Measurements from ENCODE around the gene PNPO. TPM values are rescaled to one million over a fixed set of nuclear protein-coding genes. Genes with fewer than 3 reads are reported as not detected.

Gene PNPO
- total and polyA plus RNA-seq, 2 of the 8 experiments (the other 6 are each of a cell fraction or from before 2014, with no cell fraction given): 7.0 to 8.1 TPM

DNA sequence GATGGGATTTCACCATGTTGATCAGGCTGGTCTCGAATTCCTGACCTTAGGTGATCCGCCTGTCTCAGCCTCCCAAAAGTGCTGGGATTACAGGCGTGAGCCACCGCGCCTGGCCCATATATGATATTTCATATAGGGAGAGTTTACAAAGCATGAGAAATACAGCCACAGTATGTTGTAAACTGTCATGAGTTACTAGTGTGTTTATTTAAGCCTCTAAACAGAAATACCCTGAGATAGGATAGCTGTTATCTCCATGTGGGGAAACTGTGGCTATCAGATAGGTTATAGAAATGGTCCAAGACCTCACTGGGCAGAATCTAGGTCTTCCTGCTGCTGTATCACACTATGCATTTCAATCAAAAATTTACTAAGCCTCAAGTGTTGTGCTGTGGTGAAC, 27.5 kb downstream of the PNPO start:
- no peak overlapping the region for H2AK5ac ChIP-seq (ENCODE audit: low read depth, low read length)
- no peak overlapping the region for H3K27ac ChIP-seq (ENCODE audit: low read depth, low read length)
- H2BK12ac ChIP-seq (ENCODE audit: low read depth, low read length): no peak overlapping the region
- H3K23me2 ChIP-seq (ENCODE audit: low read depth, low read length): peaks cover 4% of the 10 kb centered on the region
- TF ChIP-seq SRF (IDR thresholded peaks at IDR 0.05; ENCODE audit: low read depth, low read length) (no peak), CEBPB (IDR thresholded peaks at IDR 0.05; ENCODE audit: low read depth, low read length) (no peak), RBBP5 (IDR thresholded peaks at IDR 0.05; ENCODE audit: borderline replicate concordance, low read depth, low read length) (no peak), BACH1 (IDR thresholded peaks at IDR 0.05; ENCODE audit: low read length) (no peak), SIRT6 (IDR thresholded peaks at IDR 0.05; ENCODE audit: low read length) (no peak)
- TF ChIP-seq, protein P1, sequence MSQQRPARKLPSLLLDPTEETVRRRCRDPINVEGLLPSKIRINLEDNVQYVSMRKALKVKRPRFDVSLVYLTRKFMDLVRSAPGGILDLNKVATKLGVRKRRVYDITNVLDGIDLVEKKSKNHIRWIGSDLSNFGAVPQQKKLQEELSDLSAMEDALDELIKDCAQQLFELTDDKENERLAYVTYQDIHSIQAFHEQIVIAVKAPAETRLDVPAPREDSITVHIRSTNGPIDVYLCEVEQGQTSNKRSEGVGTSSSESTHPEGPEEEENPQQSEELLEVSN (IDR thresholded peaks at IDR 0.05): no peak
- TF ChIP-seq, protein P2, sequence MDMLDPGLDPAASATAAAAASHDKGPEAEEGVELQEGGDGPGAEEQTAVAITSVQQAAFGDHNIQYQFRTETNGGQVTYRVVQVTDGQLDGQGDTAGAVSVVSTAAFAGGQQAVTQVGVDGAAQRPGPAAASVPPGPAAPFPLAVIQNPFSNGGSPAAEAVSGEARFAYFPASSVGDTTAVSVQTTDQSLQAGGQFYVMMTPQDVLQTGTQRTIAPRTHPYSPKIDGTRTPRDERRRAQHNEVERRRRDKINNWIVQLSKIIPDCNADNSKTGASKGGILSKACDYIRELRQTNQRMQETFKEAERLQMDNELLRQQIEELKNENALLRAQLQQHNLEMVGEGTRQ (IDR thresholded peaks at IDR 0.05; ENCODE audit: low read length): no peak
- peaks cover 0 to 12% of the 10 kb centered on the region in 2 experiments; a peak in 1 of 4 replicates for H3K79me2 ChIP-seq (ENCODE audit: control insufficient read depth in 1 of 2, insufficient read depth in 2 of 2, low read length in 2 of 2)
- no peak for FAIRE-seq
- peaks cover 0 to 6% (median 3%) of the 10 kb centered on the region in 4 experiments; a peak in 6 of 7 replicates for H3K4me1 ChIP-seq (replicated peaks in 1 of 4; ENCODE audit: control insufficient read depth in 3 of 4, insufficient read depth in 4 of 4, low read length in 3 of 4)
- no peaks in the 10 kb centered on the region for H3K79me1 ChIP-seq (ENCODE audit: low read depth, low read length)
- no peak overlapping the region for H2BK15ac ChIP-seq (ENCODE audit: low read length)
- H4K20me1 ChIP-seq (replicated peaks in 1 of 2; ENCODE audit: control insufficient read depth in 1 of 2, insufficient read depth in 2 of 2, low read length in 2 of 2): no peaks in the 10 kb centered on the region
- no peak for DNase-seq (ENCODE audit: low read depth in 1 of 2, low spot score in 2 of 2)
- H4K91ac ChIP-seq (replicated peaks; ENCODE audit: insufficient read length, low read length): no peak overlapping the region
- no peak overlapping the region for H3K4me3 ChIP-seq (ENCODE audit: extremely low read depth in 1 of 4, insufficient read depth in 2 of 4, low read depth in 3 of 4, low read length in 4 of 4)
- H4K8ac ChIP-seq (ENCODE audit: extremely low read depth, insufficient read depth, low read length): no peak overlapping the region
- H2AFZ ChIP-seq (ENCODE audit: low read length): no peak overlapping the region
- no peaks in the 10 kb centered on the region for H3K9me3 ChIP-seq (ENCODE audit: insufficient read depth in 2 of 2, low read depth in 1 of 2, low read length in 1 of 2)
- 99% methylated on average over 5 of the region's 5 CpGs; no CpG with 5 or more reads in 1 of the 2 experiments for WGBS, 2 experiments (ENCODE audit: extremely low coverage in 1 of 2, insufficient coverage in 1 of 2, insufficient read length in 1 of 2, insufficient replicate concordance in 2 of 2, low coverage in 1 of 2, low lambda C conversion rate in 2 of 2, missing lambda C conversion rate in 1 of 2)
- peaks cover 0 to 4% (median 3%) of the 10 kb centered on the region in 4 experiments; a peak in 3 of 8 replicates for H3K36me3 ChIP-seq (ENCODE audit: control insufficient read depth in 2 of 4, insufficient read depth in 4 of 4, low read length in 3 of 4)
- H3K23ac ChIP-seq (ENCODE audit: insufficient read length): no peak overlapping the region
- H3K14ac ChIP-seq (ENCODE audit: insufficient read length): no peak overlapping the region
- H3K4me2 ChIP-seq (ENCODE audit: insufficient read depth in 1 of 2, low read depth in 2 of 2, low read length in 2 of 2): no peak overlapping the region
- H2BK5ac ChIP-seq (ENCODE audit: low read depth, low read length): no peak overlapping the region
- CTCF ChIA-PET (ENCODE audit: partially characterized antibody): interaction anchor here (0.6 to 40.5 kb wide), 6 partner anchors 10 to 124 kb away, joined by 3 to 1010 read pairs (median 34); partner anchors contain the start of genes PNPO, PRR15L and SCRN2
- H2BK20ac ChIP-seq (ENCODE audit: low read length): no peak overlapping the region
- H3K4ac ChIP-seq (replicated peaks; ENCODE audit: insufficient read length, low read depth, low read length): no peak overlapping the region
- no peak overlapping the region for H2BK120ac ChIP-seq (replicated peaks; ENCODE audit: low read depth, low read length)
- no peak overlapping the region for H4K5ac ChIP-seq (ENCODE audit: insufficient read length, low read depth, low read length)
- H3K9ac ChIP-seq (replicated peaks in 1 of 4; ENCODE audit: extremely low read depth in 1 of 4, low read depth in 3 of 4, low read length in 3 of 4): no peak overlapping the region
- H3K56ac ChIP-seq (replicated peaks; ENCODE audit: insufficient read length, low read depth, low read length): no peak overlapping the region
- no peaks in the 10 kb centered on the region for H3K27me3 ChIP-seq (replicated peaks in 1 of 4; ENCODE audit: control insufficient read depth in 3 of 4, extremely low read depth in 1 of 4, insufficient read depth in 3 of 4, low read length in 3 of 4)
- POLR2A ChIA-PET (ENCODE audit: partially characterized antibody): no interaction called here
- no peak overlapping the region for H3K18ac ChIP-seq (ENCODE audit: extremely low read depth, low read length)

Measured in H1 (cell line).